ENCODE measurements around the gene PER1.

DNA sequence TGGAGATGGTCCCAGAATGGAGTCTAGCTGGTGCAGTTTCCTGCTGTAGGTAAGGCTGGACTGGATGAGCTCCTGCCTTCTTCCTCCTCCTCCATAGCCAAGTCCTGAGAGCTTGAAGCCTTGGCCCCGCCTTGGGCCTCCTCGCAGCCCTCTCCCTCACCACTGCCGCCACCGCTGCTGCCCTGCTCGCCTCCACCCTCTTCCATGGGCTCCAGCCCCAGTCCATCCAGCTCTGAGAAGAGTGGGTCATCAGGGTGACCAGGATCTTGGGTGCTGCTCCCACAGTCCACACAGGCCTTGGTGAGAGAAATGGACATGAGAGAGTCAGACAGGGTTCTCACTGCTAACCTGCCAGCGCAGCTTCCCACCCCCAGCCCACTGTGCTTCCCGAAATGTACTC lies 11.2 kb downstream of the PER1 start:
- TF ChIP-seq, protein P1, sequence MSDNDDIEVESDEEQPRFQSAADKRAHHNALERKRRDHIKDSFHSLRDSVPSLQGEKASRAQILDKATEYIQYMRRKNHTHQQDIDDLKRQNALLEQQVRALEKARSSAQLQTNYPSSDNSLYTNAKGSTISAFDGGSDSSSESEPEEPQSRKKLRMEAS (IDR thresholded peaks at IDR 0.05; ENCODE audit: low read depth, low read length): no peak
- TF ChIP-seq POLR2A (IDR thresholded peaks at IDR 0.05; ENCODE audit: extremely low read depth, insufficient read length) (no peak), CTCF (IDR thresholded peaks at IDR 0.05; ENCODE audit: low read depth, low read length) (no peak)

Measured in NB4 (cell line).